NCI-H460 (cell line): ENCODE data around the gene EEF1AKMT1. TPM values are rescaled to one million over a fixed set of nuclear protein-coding genes. Genes with fewer than 3 reads are reported as not detected.

ENCODE experiments used
- DNase-seq: peaks from one replicate; pipeline ENCODE4 v3.0.0-alpha.2; 2016; ENCODE audit warnings: low read depth; ENCODE audit errors: extremely low read depth
- polyA plus RNA-seq: library from polyadenylated mRNA; depleted of rRNA; stranded (reverse); fragments of >200 nt; gene quantifications from 2 replicates; pipeline ENCODE4 v1.2.3, GENCODE V29; 2014; cell fraction: nucleus; rRNA removed
- total RNA-seq: library from RNA; depleted of rRNA; stranded (reverse); fragments of >200 nt; shearing (Covaris generic); gene quantifications from 2 replicates; pipeline ENCODE4 v1.2.3, GENCODE V29; 2014; rRNA removed

The EEF1AKMT1 gene
- 7.6 and 10.5 TPM in 2 replicates for total RNA-seq
- polyA plus RNA-seq = 4.5 TPM in 2 replicates

- peak; percentile 87 for DNase-seq
Observed at GRCh38 chr13:20773194-20774080, at the start of gene EEF1AKMT1. TSS of gene EEF1AKMT1 (minus strand) at chr13:20773961. CDS start at chr13:20757598, 16,363 bp downstream.

- no peak for DNase-seq
Observed at GRCh38 chr13:20823071-20823470, 49.3 kb upstream of the EEF1AKMT1 start.

GRCh38 chr13:20822406-20822805 lies 48.6 kb upstream of the EEF1AKMT1 start:
- no peak for DNase-seq

GRCh38 chr13:20819715-20820114 lies 46.0 kb upstream of the EEF1AKMT1 start:
- no peak for DNase-seq

- DNase-seq = no peak
Observed at GRCh38 chr13:20815464-20815863, 41.7 kb upstream of the EEF1AKMT1 start.

GRCh38 chr13:20814224-20814910 lies 40.6 kb upstream of the EEF1AKMT1 start:
- DNase-seq = no peak

GRCh38 chr13:20812890-20813289 lies 39.1 kb upstream of the EEF1AKMT1 start:
- DNase-seq = no peak

GRCh38 chr13:20810808-20811207 lies 37.0 kb upstream of the EEF1AKMT1 start:
- DNase-seq = no peak

- no peak for DNase-seq
Observed at GRCh38 chr13:20808874-20809273, 35.1 kb upstream of the EEF1AKMT1 start.

GRCh38 chr13:20803180-20803965 lies 29.6 kb upstream of the EEF1AKMT1 start:
- DNase-seq = no peak

- DNase-seq = no peak
Observed at GRCh38 chr13:20801707-20802106, 27.9 kb upstream of the EEF1AKMT1 start.

- DNase-seq = no peak
Observed at GRCh38 chr13:20799726-20800416, 26.1 kb upstream of the EEF1AKMT1 start.

- DNase-seq = no peak
Observed at GRCh38 chr13:20798027-20798426, 24.3 kb upstream of the EEF1AKMT1 start.

GRCh38 chr13:20796791-20797508 lies 23.2 kb upstream of the EEF1AKMT1 start:
- DNase-seq = no peak

GRCh38 chr13:20789665-20790064 lies 15.9 kb upstream of the EEF1AKMT1 start:
- DNase-seq = no peak

- DNase-seq = no peak
Observed at GRCh38 chr13:20788312-20788711, 14.6 kb upstream of the EEF1AKMT1 start.

GRCh38 chr13:20787180-20787579 lies 13.4 kb upstream of the EEF1AKMT1 start:
- DNase-seq = no peak

GRCh38 chr13:20782116-20782708 lies 8.5 kb upstream of the EEF1AKMT1 start:
- DNase-seq = no peak

GRCh38 chr13:20780317-20780716 lies 6.6 kb upstream of the EEF1AKMT1 start:
- DNase-seq = no peak
